ENCODE results near the gene TRRAP.

TRRAP gene

GRCh38 chr7:98995523-98996149, 117.3 kb downstream of the TRRAP start:
- WGBS (ENCODE audit: extremely low coverage, insufficient coverage, insufficient read length), result over 99% methylated on average over 15 of the region's 16 CpGs
- no peaks in the 10 kb centered on the region for H3K79me2 ChIP-seq (ENCODE audit: control insufficient read depth, insufficient read depth, low read length, poor library complexity)
- H3K27me3 ChIP-seq (ENCODE audit: insufficient read depth, low read length), result no peaks in the 10 kb centered on the region
- no peak overlapping the region for H3K9ac ChIP-seq (ENCODE audit: low read length)
- H4K12ac ChIP-seq (ENCODE audit: low read depth, low read length), result no peak overlapping the region
- H3K79me1 ChIP-seq (ENCODE audit: low read length), result no peaks in the 10 kb centered on the region
- H3K4me1 ChIP-seq (ENCODE audit: control insufficient read depth in 1 of 2, insufficient read depth in 2 of 2, low read length in 2 of 2), result no peaks in the 10 kb centered on the region
- H2BK120ac ChIP-seq (ENCODE audit: insufficient read depth, low read length, poor library complexity), result no peak overlapping the region
- DNase-seq, result no peak
- no peak overlapping the region for H3K4me3 ChIP-seq (ENCODE audit: low read depth, low read length)
- H3K9me3 ChIP-seq (ENCODE audit: insufficient read depth, low read depth, low read length), result peaks cover 4% of the 10 kb centered on the region
- H3K36me3 ChIP-seq (ENCODE audit: control insufficient read depth in 1 of 2, insufficient read depth in 2 of 2, low read length in 2 of 2), result peaks cover 59 to 74% of the 10 kb centered on the region in 2 experiments
- H2BK12ac ChIP-seq (ENCODE audit: low read length), result no peak overlapping the region
- no peak overlapping the region for H3K18ac ChIP-seq (ENCODE audit: low read length)
- no peak overlapping the region for H3K23ac ChIP-seq (ENCODE audit: low read length)
- no peak overlapping the region for H4K8ac ChIP-seq (ENCODE audit: low read depth, low read length)
- H2AFZ ChIP-seq (ENCODE audit: insufficient read depth, low read length, poor library complexity), result no peak overlapping the region
- H3K14ac ChIP-seq (ENCODE audit: low read length), result no peak overlapping the region
- H2AK5ac ChIP-seq (ENCODE audit: low read length), result no peak overlapping the region
- no peak overlapping the region for H3K4ac ChIP-seq (ENCODE audit: low read depth, low read length)
- no peak overlapping the region for H3K27ac ChIP-seq (ENCODE audit: low read depth, low read length)
- no peak overlapping the region for H4K91ac ChIP-seq (ENCODE audit: low read depth, low read length)
- H3K4me2 ChIP-seq (ENCODE audit: low read length), result no peak overlapping the region
- no peak overlapping the region for H2BK5ac ChIP-seq (ENCODE audit: low read depth, low read length, poor library complexity)

- Histone ChIP-seq H3K4me3 (ENCODE audit: low read depth, low read length) (no peak overlapping the region), H4K91ac (ENCODE audit: low read depth, low read length) (no peak overlapping the region), H2AK5ac (ENCODE audit: low read length) (no peak overlapping the region), H2BK12ac (ENCODE audit: low read length) (no peak overlapping the region), H3K9ac (ENCODE audit: low read length) (no peak overlapping the region), H3K18ac (ENCODE audit: low read length) (no peak overlapping the region), H4K8ac (ENCODE audit: low read depth, low read length) (no peak overlapping the region), H3K4me1 (ENCODE audit: control insufficient read depth in 1 of 2, insufficient read depth in 2 of 2, low read length in 2 of 2) (no peaks in the 10 kb centered on the region), H3K14ac (ENCODE audit: low read length) (no peak overlapping the region), H3K36me3 (ENCODE audit: control insufficient read depth in 1 of 2, insufficient read depth in 2 of 2, low read length in 2 of 2) (peaks cover 59 to 74% of the 10 kb centered on the region in 2 experiments), H2BK120ac (ENCODE audit: insufficient read depth, low read length, poor library complexity) (no peak overlapping the region), H3K4me2 (ENCODE audit: low read length) (no peak overlapping the region), H2AFZ (ENCODE audit: insufficient read depth, low read length, poor library complexity) (no peak overlapping the region), H3K27me3 (ENCODE audit: insufficient read depth, low read length) (no peaks in the 10 kb centered on the region), H2BK5ac (ENCODE audit: low read depth, low read length, poor library complexity) (no peak overlapping the region), H3K4ac (ENCODE audit: low read depth, low read length) (no peak overlapping the region), H3K23ac (ENCODE audit: low read length) (no peak overlapping the region), H3K79me2 (ENCODE audit: control insufficient read depth, insufficient read depth, low read length, poor library complexity) (no peaks in the 10 kb centered on the region), H3K9me3 (ENCODE audit: insufficient read depth, low read depth, low read length) (peaks cover 4% of the 10 kb centered on the region), H3K79me1 (ENCODE audit: low read length) (no peaks in the 10 kb centered on the region), H3K27ac (ENCODE audit: low read depth, low read length) (no peak overlapping the region), H4K12ac (ENCODE audit: low read depth, low read length) (no peak overlapping the region)
- WGBS (ENCODE audit: extremely low coverage, insufficient coverage, insufficient read length), result 100% methylated on average over 4 of the region's 15 CpGs
- no peak for DNase-seq
These were observed 117.8 kb downstream of the TRRAP start for GRCh38 chr7:98996150-98996552.

- Histone ChIP-seq H3K36me3 (ENCODE audit: control insufficient read depth in 1 of 2, insufficient read depth in 2 of 2, low read length in 2 of 2) (peaks cover 61 to 70% of the 10 kb centered on the region in 2 experiments), H3K23ac (ENCODE audit: low read length) (no peak overlapping the region), H3K27me3 (ENCODE audit: insufficient read depth, low read length) (no peaks in the 10 kb centered on the region), H2BK12ac (ENCODE audit: low read length) (no peak overlapping the region), H4K8ac (ENCODE audit: low read depth, low read length) (no peak overlapping the region), H2AFZ (ENCODE audit: insufficient read depth, low read length, poor library complexity) (no peak overlapping the region), H3K27ac (ENCODE audit: low read depth, low read length) (no peak overlapping the region), H2BK5ac (ENCODE audit: low read depth, low read length, poor library complexity) (no peak overlapping the region), H3K18ac (ENCODE audit: low read length) (no peak overlapping the region), H4K91ac (ENCODE audit: low read depth, low read length) (no peak overlapping the region), H3K14ac (ENCODE audit: low read length) (no peak overlapping the region), H3K4me3 (ENCODE audit: low read depth, low read length) (no peak overlapping the region), H3K4me1 (ENCODE audit: control insufficient read depth in 1 of 2, insufficient read depth in 2 of 2, low read length in 2 of 2) (no peaks in the 10 kb centered on the region), H3K9ac (ENCODE audit: low read length) (no peak overlapping the region), H3K79me1 (ENCODE audit: low read length) (no peaks in the 10 kb centered on the region), H2AK5ac (ENCODE audit: low read length) (no peak overlapping the region), H3K4me2 (ENCODE audit: low read length) (no peak overlapping the region), H4K12ac (ENCODE audit: low read depth, low read length) (no peak overlapping the region), H3K9me3 (ENCODE audit: insufficient read depth, low read depth, low read length) (peaks cover 6% of the 10 kb centered on the region), H2BK120ac (ENCODE audit: insufficient read depth, low read length, poor library complexity) (no peak overlapping the region), H3K79me2 (ENCODE audit: control insufficient read depth, insufficient read depth, low read length, poor library complexity) (no peaks in the 10 kb centered on the region), H3K4ac (ENCODE audit: low read depth, low read length) (no peak overlapping the region)
- DNase-seq, result no peak
- no CpG with 5 or more reads among the region's 3 CpGs for WGBS (ENCODE audit: extremely low coverage, insufficient coverage, insufficient read length)
These were observed 119.5 kb downstream of the TRRAP start for GRCh38 chr7:98997846-98998245.

GRCh38 chr7:98998821-98999725, 120.7 kb downstream of the TRRAP start:
- Histone ChIP-seq H2BK5ac (ENCODE audit: low read depth, low read length, poor library complexity) (no peak overlapping the region), H2AK5ac (ENCODE audit: low read length) (no peak overlapping the region), H4K12ac (ENCODE audit: low read depth, low read length) (no peak overlapping the region), H4K91ac (ENCODE audit: low read depth, low read length) (no peak overlapping the region), H4K8ac (ENCODE audit: low read depth, low read length) (no peak overlapping the region), H3K4me2 (ENCODE audit: low read length) (no peak overlapping the region), H3K23ac (ENCODE audit: low read length) (no peak overlapping the region), H2BK120ac (ENCODE audit: insufficient read depth, low read length, poor library complexity) (no peak overlapping the region), H3K18ac (ENCODE audit: low read length) (no peak overlapping the region), H3K79me2 (ENCODE audit: control insufficient read depth, insufficient read depth, low read length, poor library complexity) (no peaks in the 10 kb centered on the region), H3K27ac (ENCODE audit: low read depth, low read length) (no peak overlapping the region), H3K79me1 (ENCODE audit: low read length) (no peaks in the 10 kb centered on the region), H2BK12ac (ENCODE audit: low read length) (no peak overlapping the region), H3K9ac (ENCODE audit: low read length) (no peak overlapping the region), H2AFZ (ENCODE audit: insufficient read depth, low read length, poor library complexity) (no peak overlapping the region), H3K4me1 (ENCODE audit: control insufficient read depth in 1 of 2, insufficient read depth in 2 of 2, low read length in 2 of 2) (no peaks in the 10 kb centered on the region), H3K9me3 (ENCODE audit: insufficient read depth, low read depth, low read length) (peaks cover 6% of the 10 kb centered on the region), H3K27me3 (ENCODE audit: insufficient read depth, low read length) (no peaks in the 10 kb centered on the region), H3K14ac (ENCODE audit: low read length) (no peak overlapping the region), H3K4ac (ENCODE audit: low read depth, low read length) (no peak overlapping the region), H3K4me3 (ENCODE audit: low read depth, low read length) (no peak overlapping the region), H3K36me3 (ENCODE audit: control insufficient read depth in 1 of 2, insufficient read depth in 2 of 2, low read length in 2 of 2) (peaks cover 57 to 64% of the 10 kb centered on the region in 2 experiments)
- DNase-seq, result no peak
- no CpG with 5 or more reads among the region's 10 CpGs for WGBS (ENCODE audit: extremely low coverage, insufficient coverage, insufficient read length)
